Measurements from ENCODE around the gene SRMS.

DNA sequence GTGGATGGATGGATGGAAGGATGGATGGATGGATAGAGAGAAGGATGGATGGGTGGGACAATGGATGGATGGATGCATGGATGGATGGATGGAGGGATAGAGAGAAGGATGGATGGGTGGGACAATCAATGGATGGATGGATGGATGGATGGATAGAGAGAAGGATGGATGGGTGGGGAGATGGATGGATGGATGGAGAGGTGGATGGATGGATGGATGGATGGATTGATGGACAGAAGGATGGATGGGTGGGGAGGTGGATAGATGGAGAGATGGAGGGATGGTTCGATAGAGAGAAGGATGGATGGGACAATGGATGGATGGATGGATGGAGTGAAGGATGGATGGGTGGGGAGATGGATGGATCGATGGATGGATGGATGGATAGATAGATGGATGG lies 55.0 kb downstream of the SRMS start:
- TF ChIP-seq POLR2A (IDR thresholded peaks at IDR 0.05), result no peak
- TF ChIP-seq, protein P1, sequence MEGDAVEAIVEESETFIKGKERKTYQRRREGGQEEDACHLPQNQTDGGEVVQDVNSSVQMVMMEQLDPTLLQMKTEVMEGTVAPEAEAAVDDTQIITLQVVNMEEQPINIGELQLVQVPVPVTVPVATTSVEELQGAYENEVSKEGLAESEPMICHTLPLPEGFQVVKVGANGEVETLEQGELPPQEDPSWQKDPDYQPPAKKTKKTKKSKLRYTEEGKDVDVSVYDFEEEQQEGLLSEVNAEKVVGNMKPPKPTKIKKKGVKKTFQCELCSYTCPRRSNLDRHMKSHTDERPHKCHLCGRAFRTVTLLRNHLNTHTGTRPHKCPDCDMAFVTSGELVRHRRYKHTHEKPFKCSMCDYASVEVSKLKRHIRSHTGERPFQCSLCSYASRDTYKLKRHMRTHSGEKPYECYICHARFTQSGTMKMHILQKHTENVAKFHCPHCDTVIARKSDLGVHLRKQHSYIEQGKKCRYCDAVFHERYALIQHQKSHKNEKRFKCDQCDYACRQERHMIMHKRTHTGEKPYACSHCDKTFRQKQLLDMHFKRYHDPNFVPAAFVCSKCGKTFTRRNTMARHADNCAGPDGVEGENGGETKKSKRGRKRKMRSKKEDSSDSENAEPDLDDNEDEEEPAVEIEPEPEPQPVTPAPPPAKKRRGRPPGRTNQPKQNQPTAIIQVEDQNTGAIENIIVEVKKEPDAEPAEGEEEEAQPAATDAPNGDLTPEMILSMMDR (IDR thresholded peaks at IDR 0.05), result no peak

Data from testis (tissue), 2 donors.